GM23338 (cell line): ENCODE results near the gene CCBE1. TPM values are rescaled to one million over a fixed set of nuclear protein-coding genes. Genes with fewer than 3 reads are reported as not detected.

Experiments used
- ATAC-seq: fragments of 200-7000 bp; cut with Tn5 transposase; 3 replicates; pipeline ENCODE4 v1.9.1; 2020
- DNase-seq: peaks from one replicate; pipeline ENCODE4 v3.0.0-alpha.2; 2015; ENCODE audit warnings: low spot score
- H2AFZ ChIP-seq: fragments of 200-600 bp; sonication (generic); 2 replicates; pipeline ENCODE4 v1.8.0; 2016; ENCODE audit warnings: antibody characterized with exemption, mild to moderate bottlenecking, moderate library complexity
- H3F3A ChIP-seq: fragments of 200-600 bp; sonication (generic); replicated peaks from 2 replicates; pipeline ENCODE4 v1.8.0; 2017; ENCODE audit warnings: antibody characterized with exemption, mixed run types, low read depth
- H3K27ac ChIP-seq: fragments of 200-600 bp; sonication (generic); 2 replicates; pipeline ENCODE4 v1.6.1; 2016; ENCODE audit warnings: low read depth
- H3K27me3 ChIP-seq: fragments of 200-600 bp; sonication (generic); 2 replicates; pipeline ENCODE4 v1.8.0; 2016; ENCODE audit warnings: mild to moderate bottlenecking, mixed run types, moderate library complexity; ENCODE audit not compliant: insufficient read depth
- H3K36me3 ChIP-seq: fragments of 200-600 bp; sonication (generic); 2 replicates; pipeline ENCODE4 v1.8.0; 2016; ENCODE audit warnings: mild to moderate bottlenecking; ENCODE audit not compliant: insufficient read depth
- H3K4me1 ChIP-seq: fragments of 200-600 bp; sonication (generic); 2 replicates; pipeline ENCODE4 v1.8.0; 2016; ENCODE audit warnings: mild to moderate bottlenecking, moderate library complexity; ENCODE audit not compliant: insufficient read depth
- H3K4me2 ChIP-seq: fragments of 200-600 bp; sonication (generic); 2 replicates; pipeline ENCODE4 v1.7.1; 2017; ENCODE audit warnings: mixed run types
- H3K4me3 ChIP-seq: fragments of 200-600 bp; sonication (generic); 2 replicates; pipeline ENCODE4 v1.6.1; 2016; ENCODE audit warnings: mixed run types
- H3K79me2 ChIP-seq: fragments of 200-600 bp; sonication (generic); replicated peaks from 2 replicates; pipeline ENCODE4 v1.8.0; 2017; ENCODE audit warnings: mild to moderate bottlenecking; ENCODE audit not compliant: insufficient read depth
- H3K9me2 ChIP-seq: fragments of 200-600 bp; sonication (generic); 2 replicates; pipeline ENCODE4 v1.8.0; 2017; ENCODE audit not compliant: insufficient read depth
- H4K20me1 ChIP-seq: fragments of 200-600 bp; sonication (generic); replicated peaks from 2 replicates; pipeline ENCODE4 v1.8.0; 2017; ENCODE audit warnings: mild to moderate bottlenecking; ENCODE audit not compliant: insufficient read depth
- H3K27ac Mint-ChIP-seq: 2 replicates; pipeline ENCODE4 v1.8.0; 2020; ENCODE audit warnings: inconsistent platforms, mild to moderate bottlenecking, moderate library complexity, mixed read lengths
- H3K27me3 Mint-ChIP-seq: 3 replicates; pipeline ENCODE4 v1.8.0; 2022; ENCODE audit warnings: low read depth, mild to moderate bottlenecking, moderate library complexity, mixed read lengths, inconsistent platforms; ENCODE audit not compliant: insufficient read depth, poor library complexity
- H3K36me3 Mint-ChIP-seq: 3 replicates; pipeline ENCODE4 v1.8.0; 2021; ENCODE audit warnings: low read depth, mild to moderate bottlenecking, inconsistent platforms, moderate library complexity, mixed read lengths
- H3K4me1 Mint-ChIP-seq: 3 replicates; pipeline ENCODE4 v1.8.0; 2020; ENCODE audit warnings: mild to moderate bottlenecking, inconsistent platforms, mixed read lengths
- H3K4me3 Mint-ChIP-seq: 3 replicates; pipeline ENCODE4 v1.8.0; 2021; ENCODE audit warnings: moderate library complexity, mild to moderate bottlenecking, inconsistent platforms, mixed read lengths
- H3K9me3 Mint-ChIP-seq: 3 replicates; pipeline ENCODE4 v1.8.0; 2020; ENCODE audit warnings: moderate library complexity, mild to moderate bottlenecking, inconsistent platforms, mixed read lengths
- CREB1 ChIP-seq: fragments of 250-450 bp; sonication (Bioruptor Pico); IDR thresholded peaks from 2 replicates; pipeline ENCODE4 v1.5.0; 2020; ENCODE audit warnings: low read depth, mild to moderate bottlenecking, moderate library complexity
- CTCF ChIP-seq, 2 experiments: fragments of 200-600 bp in 1 of 2; sonication (generic) in 1 of 2; conservative IDR thresholded peaks; 2 replicates each; pipeline versions ENCODE4 v1.5.1 to v1.6.1; 2016 to 2017; ENCODE audit warnings: antibody characterized with exemption in 2 of 2, low read depth in 2 of 2, mild to moderate bottlenecking in 2 of 2, moderate library complexity in 1 of 2
- ETS1 ChIP-seq: IDR thresholded peaks from 2 replicates; pipeline ENCODE4 v1.6.1; 2016; ENCODE audit warnings: antibody characterized with exemption
- EZH2 ChIP-seq: fragments of 200-600 bp; sonication (generic); IDR thresholded peaks from one replicate; pipeline ENCODE4 v1.8.0; 2017; ENCODE audit warnings: antibody characterized with exemption, mild to moderate bottlenecking, low read depth; ENCODE audit not compliant: unreplicated experiment
- EZH2phosphoT487 ChIP-seq: fragments of 200-600 bp; sonication (generic); IDR thresholded peaks from one replicate; pipeline ENCODE4 v1.8.1; 2018; ENCODE audit warnings: antibody characterized with exemption; ENCODE audit not compliant: unreplicated experiment
- JUNB ChIP-seq: IDR thresholded peaks from one replicate; pipeline ENCODE4 v1.6.1; 2016; ENCODE audit warnings: antibody characterized with exemption; ENCODE audit not compliant: unreplicated experiment
- NANOG ChIP-seq: IDR thresholded peaks from 2 replicates; pipeline ENCODE4 v1.6.1; 2016; ENCODE audit warnings: antibody characterized with exemption, borderline replicate concordance
- POLR2AphosphoS5 ChIP-seq: IDR thresholded peaks from 2 replicates; pipeline ENCODE4 v1.6.1; 2016; ENCODE audit warnings: antibody characterized with exemption, low read depth
- REST ChIP-seq: IDR thresholded peaks from one replicate; pipeline ENCODE4 v1.6.1; 2018; ENCODE audit warnings: antibody characterized with exemption; ENCODE audit not compliant: unreplicated experiment
- STAT1 ChIP-seq: IDR thresholded peaks from one replicate; pipeline ENCODE4 v1.6.1; 2016; ENCODE audit warnings: antibody characterized with exemption; ENCODE audit not compliant: unreplicated experiment
- ZNF114 ChIP-seq: fragments of 250-450 bp; sonication (Bioruptor Pico); IDR thresholded peaks from 2 replicates; pipeline ENCODE4 v1.5.0; 2020; ENCODE audit warnings: mild to moderate bottlenecking, moderate library complexity
- ZNF331 ChIP-seq: fragments of 250-450 bp; sonication (Bioruptor Pico); IDR thresholded peaks from 2 replicates; pipeline ENCODE4 v1.5.0; 2020; ENCODE audit warnings: low read depth, mild to moderate bottlenecking, moderate library complexity
- ZNF462 ChIP-seq: fragments of 250-450 bp; sonication (Bioruptor Pico); IDR thresholded peaks from 2 replicates; pipeline ENCODE4 v1.5.0; 2020; ENCODE audit warnings: mild to moderate bottlenecking, moderate library complexity
- polyA plus RNA-seq: library from polyadenylated mRNA; unstranded; fragments of >200 nt; fragmentation: Nextera tagmentation; extraction: Ambion mirVana; gene quantifications from 2 replicates; pipeline ENCODE4 v1.2.1, GENCODE V29; 2016
- total RNA-seq: library from RNA; depleted of rRNA; stranded (reverse); fragments of >200 nt; shearing (Covaris generic); gene quantifications from 2 replicates; pipeline ENCODE4 v1.2.3, GENCODE V29; 2014

The CCBE1 gene
- total and polyA plus RNA-seq, 2 experiments from 2014 or later = 2.1 to 2.6 TPM

GRCh38 chr18:59597049-59597448, 100.2 kb downstream of the CCBE1 start:
- Histone ChIP-seq H3K9me2 (no peaks in the 10 kb centered on the region), H3K4me1 (no peaks in the 10 kb centered on the region), H3K4me2 (no peak overlapping the region), H3K27ac (no peak overlapping the region), H3K4me3 (no peak overlapping the region), H4K20me1 (no peaks in the 10 kb centered on the region), H3K79me2 (no peaks in the 10 kb centered on the region), H3K36me3 (no peaks in the 10 kb centered on the region), H2AFZ (no peak overlapping the region), H3K27me3 (no peaks in the 10 kb centered on the region), H3F3A (no peaks in the 10 kb centered on the region)
- no peak overlapping the region for H3K27ac Mint-ChIP-seq
- peaks cover 2% of the 10 kb centered on the region for H3K27me3 Mint-ChIP-seq
- H3K36me3 Mint-ChIP-seq = no peaks in the 10 kb centered on the region
- no peak for TF ChIP-seq EZH2
- no peak for TF ChIP-seq ETS1
- TF ChIP-seq ZNF114 (CRISPR knock-in tag) = no peak
- TF ChIP-seq ZNF331 (CRISPR knock-in tag) = no peak
- no peak for TF ChIP-seq NANOG
- TF ChIP-seq JUNB = no peak
- TF ChIP-seq ZNF462 (CRISPR knock-in tag) = no peak
- no peak for TF ChIP-seq EZH2phosphoT487
- no peak for TF ChIP-seq REST
- no peak for TF ChIP-seq CREB1 (CRISPR knock-in tag)
- TF ChIP-seq STAT1 = no peak
- TF ChIP-seq CTCF (conservative IDR thresholded peaks at IDR 0.05; ENCODE audit: low read depth in 2 of 2) = no peak
- TF ChIP-seq POLR2AphosphoS5 = no peak
- no peak overlapping the region for H3K4me3 Mint-ChIP-seq
- H3K4me1 Mint-ChIP-seq = no peaks in the 10 kb centered on the region
- ATAC-seq (no peak), DNase-seq (no peak)
- H3K9me3 Mint-ChIP-seq = no peaks in the 10 kb centered on the region
